K562 (cell line): ENCODE results near the gene FAM107B. TPM values are rescaled to one million over a fixed set of nuclear protein-coding genes. Genes with fewer than 3 reads are reported as not detected.

Experiments
- ATAC-seq: fragments of 200-7000 bp; cut with Tn5 transposase; 3 replicates; pipeline ENCODE4 v1.9.1; 2020; ENCODE audit warnings: moderate library complexity
- BruUV-seq: library from RNA; stranded (reverse); fragments of 400-500 nt; replicated peaks from 2 replicates; lab custom pipeline; 2021; lab: Mats Ljungman, UMichigan
- CTCF ChIA-PET: fragments of 300-600 bp; formaldehyde crosslinking; extraction: SDS; loops from one replicate; lab custom pipeline; 2021; ENCODE audit warnings: low intra/inter-chr PET ratio; lab: Yijun Ruan, JAX
- POLR2A ChIA-PET: fragments of 300-600, 350-650 bp; sonication (Branson Sonifier 250); formaldehyde crosslinking; extraction: SDS; loops from one replicate; lab custom pipeline; 2021; ENCODE audit warnings: antibody characterized with exemption, inconsistent platforms; lab: Yijun Ruan, JAX
- DNase-seq, 4 experiments: peaks; one replicate each; pipeline versions ENCODE4 v3.0.0 to v3.0.0-alpha.2; 2011 to 2018; ENCODE audit warnings: low spot score in 3 of 4, mixed read lengths in 3 of 4; ENCODE audit errors: extremely low read depth in 1 of 4
- FAIRE-seq: peaks from 2 replicates; lab custom pipeline; 2011; peaks lifted over from hg19 to GRCh38; lab: Jason Lieb, UNC
- H2AFZ ChIP-seq: 2 replicates; pipeline ENCODE4 v1.6.0; 2011; ENCODE audit warnings: low read depth, low read length, control low read depth, inconsistent platforms
- H3K27ac ChIP-seq: fragments of 200-600 bp; 3 replicates; pipeline ENCODE4 v1.8.0; 2011; ENCODE audit warnings: low read depth, mild to moderate bottlenecking, control low read depth, inconsistent platforms, low read length, moderate library complexity, mixed read lengths; ENCODE audit errors: extremely low read depth
- H3K27me3 ChIP-seq, 2 experiments: fragments of 300-600 bp in 1 of 2; 2 replicates in 1 of 2; 3 replicates in 1 of 2; pipeline versions ENCODE4 v1.6.0 to v1.8.0; 2011; ENCODE audit warnings: inconsistent platforms in 2 of 2, low read length in 2 of 2, mild to moderate bottlenecking in 1 of 2, mixed read lengths in 1 of 2, moderate library complexity in 1 of 2; ENCODE audit not compliant: control insufficient read depth in 2 of 2, insufficient read depth in 2 of 2
- H3K36me3 ChIP-seq: fragments of 300-600 bp; 3 replicates; pipeline ENCODE4 v1.8.0; 2011; ENCODE audit warnings: mild to moderate bottlenecking, low read length, inconsistent platforms; ENCODE audit not compliant: control insufficient read depth, insufficient read depth
- H3K4me1 ChIP-seq, 2 experiments: fragments of 200-600 bp in 1 of 2; replicated peaks in 1 of 2; 2 replicates in 1 of 2; 3 replicates in 1 of 2; pipeline versions ENCODE4 v1.5.1 to v1.8.0; 2011; ENCODE audit warnings: inconsistent platforms in 2 of 2, low read length in 2 of 2, mild to moderate bottlenecking in 1 of 2, mixed read lengths in 1 of 2, moderate library complexity in 1 of 2; ENCODE audit not compliant: control insufficient read depth in 2 of 2, insufficient read depth in 2 of 2
- H3K4me2 ChIP-seq: 2 replicates; pipeline ENCODE4 v1.6.1; 2011; ENCODE audit warnings: low read length, control low read depth, inconsistent platforms, mixed read lengths; ENCODE audit not compliant: insufficient read depth
- H3K4me3 ChIP-seq: fragments of 200-600 bp; sonication (generic), shearing (Covaris generic); 2 replicates; pipeline ENCODE4 v1.5.1; 2016; ENCODE audit warnings: control low read depth, inconsistent platforms
- H3K79me2 ChIP-seq: fragments of 200-600 bp; 3 replicates; pipeline ENCODE4 v1.8.0; 2011; ENCODE audit warnings: low read length, inconsistent platforms; ENCODE audit not compliant: control insufficient read depth, insufficient read depth
- H3K9ac ChIP-seq, 2 experiments: 2 replicates each; pipeline versions ENCODE4 v1.6.0 to v1.6.1; 2011; ENCODE audit warnings: low read depth in 2 of 2, low read length in 2 of 2, control low read depth in 1 of 2, inconsistent platforms in 1 of 2, mild to moderate bottlenecking in 1 of 2, mixed read lengths in 1 of 2; ENCODE audit not compliant: insufficient read depth in 1 of 2
- H3K9me1 ChIP-seq: one replicate; pipeline ENCODE4 v1.6.0; 2011; ENCODE audit warnings: inconsistent platforms, mild to moderate bottlenecking, low read length, moderate library complexity; ENCODE audit not compliant: control insufficient read depth, insufficient read depth
- H3K9me3 ChIP-seq: replicated peaks from 2 replicates; pipeline ENCODE4 v1.5.1; 2011; ENCODE audit warnings: low read depth, low read length, inconsistent platforms; ENCODE audit not compliant: control insufficient read depth, insufficient read depth
- H4K20me1 ChIP-seq: replicated peaks from 2 replicates; pipeline ENCODE4 v1.6.1; 2011; ENCODE audit warnings: low read length, inconsistent platforms, mixed read lengths; ENCODE audit not compliant: control insufficient read depth, insufficient read depth
- ATF7 ChIP-seq: fragments of 450-650 bp; IDR thresholded peaks from 2 replicates; pipeline ENCODE4 v1.7.1; 2014; ENCODE audit warnings: mild to moderate bottlenecking, moderate library complexity
- CTBP1 ChIP-seq: fragments of 450-650 bp; IDR thresholded peaks from 2 replicates; pipeline ENCODE4 v1.6.1; 2016; ENCODE audit warnings: borderline replicate concordance
- GABPB2 ChIP-seq: fragments of 250-450 bp; sonication (Bioruptor Pico); conservative IDR thresholded peaks from 2 replicates; pipeline ENCODE4 v1.5.1; 2021; ENCODE audit warnings: mild to moderate bottlenecking
- HDAC2 ChIP-seq: fragments of 450-650 bp; IDR thresholded peaks from 2 replicates; pipeline ENCODE4 v1.6.1; 2016; ENCODE audit warnings: mild to moderate bottlenecking
- HNRNPL ChIP-seq: fragments of 200-400 bp; formaldehyde crosslinking; IDR thresholded peaks from 2 replicates; pipeline ENCODE4 v1.6.1; 2017; ENCODE audit warnings: low read depth, mild to moderate bottlenecking, low read length
- PCBP1 ChIP-seq: fragments of 200-400 bp; formaldehyde crosslinking; IDR thresholded peaks from 2 replicates; pipeline ENCODE4 v1.6.1; 2018; ENCODE audit warnings: mild to moderate bottlenecking, low read depth, low read length; ENCODE audit not compliant: poor library complexity, severe bottlenecking
- PRPF4 ChIP-seq: fragments of 200-400 bp; formaldehyde crosslinking; IDR thresholded peaks from one replicate; pipeline ENCODE4 v1.6.1; 2017; ENCODE audit warnings: low read length, low read depth, mild to moderate bottlenecking; ENCODE audit not compliant: insufficient read depth, poor library complexity, severe bottlenecking
- TAF9B ChIP-seq: fragments of 450-650 bp; IDR thresholded peaks from 2 replicates; pipeline ENCODE4 v1.6.1; 2018; ENCODE audit warnings: mild to moderate bottlenecking; ENCODE audit not compliant: partially characterized antibody
- ZNF24 ChIP-seq: fragments of 450-650 bp; IDR thresholded peaks from 2 replicates; pipeline ENCODE4 v1.6.1; 2016
- ZNF384 ChIP-seq: IDR thresholded peaks from 2 replicates; pipeline ENCODE4 v1.6.1; 2012; ENCODE audit warnings: low read depth, low read length, improper control_type of control experiment
- WGBS: fragments of 100-300 bp; shearing (Covaris generic); methylation state at CpG from one replicate; pipeline ENCODE4 v1.1.6; 2016; ENCODE audit warnings: low coverage, mixed read lengths; ENCODE audit not compliant: insufficient coverage; ENCODE audit errors: missing lambda C conversion rate; 5-methylcytosine and 5-hydroxymethylcytosine counted together
- in situ Hi-C: fragments of 300-500 bp; cut with MboI; formaldehyde crosslinking; loops from 4 replicates; pipeline ENCODE4 v1.15.0; 2018; ENCODE audit warnings: inconsistent platforms, mixed read lengths
- intact Hi-C: fragments of 100-400 bp; cut with micrococcal nuclease; formaldehyde crosslinking; loops from 2 replicates; pipeline ENCODE4 v1.14.2; 2022
- polyA plus RNA-seq, 8 experiments: library from polyadenylated mRNA; depleted of rRNA in 4 of 8; stranded (reverse) in 5 of 8; unstranded in 3 of 8; fragments of >200 nt; fragmentation: Nextera tagmentation in 2 of 8; fragmentation: Illumina TruSeq in 1 of 8; extraction: Ambion mirVana in 2 of 8; extraction: Trizol in 1 of 8; gene quantifications; 2 replicates each; pipeline versions ENCODE4 v1.2.1 to v1.2.3, GENCODE V29; 2011 to 2014; ENCODE audit warnings: inconsistent platforms in 1 of 8, missing spikeins in 1 of 8
- total RNA-seq, 7 experiments: library from RNA; depleted of rRNA in 6 of 7; stranded (reverse); fragments of >200 nt in 6 of 7; fragmentation: Illumina TruSeq in 2 of 7; extraction: Trizol in 2 of 7; gene quantifications; 2 replicates each; pipeline versions ENCODE4 v1.2.1 to v1.2.3, GENCODE V29; 2011 to 2021; ENCODE audit warnings: low replicate concordance in 1 of 7
- TF ChIP-seq, protein P1 (sequence below): fragments of 250-450 bp; sonication (Bioruptor Pico); IDR thresholded peaks from 2 replicates; pipeline ENCODE4 v1.8.0; 2021; ENCODE audit warnings: borderline replicate concordance, mild to moderate bottlenecking, moderate library complexity; ENCODE audit not compliant: poor library complexity, severe bottlenecking
- TF ChIP-seq, protein P2 (sequence below): fragments of 450-650 bp; formaldehyde crosslinking; IDR thresholded peaks from 2 replicates; pipeline ENCODE4 v1.4.0; 2020; ENCODE audit warnings: mild to moderate bottlenecking, moderate library complexity
- TF ChIP-seq, protein P3 (sequence below): fragments of 450-650 bp; IDR thresholded peaks from 2 replicates; pipeline ENCODE4 v1.7.1; 2018; ENCODE audit warnings: mild to moderate bottlenecking, low read depth; ENCODE audit not compliant: partially characterized antibody
- TF ChIP-seq, protein P4 (sequence below): fragments of 250-450 bp; sonication (Bioruptor Pico); IDR thresholded peaks from 2 replicates; pipeline ENCODE4 v1.5.0; 2020; ENCODE audit warnings: mild to moderate bottlenecking, borderline replicate concordance
- TF ChIP-seq, protein P5 (sequence below): fragments of 450-650 bp; conservative IDR thresholded peaks from 2 replicates; pipeline ENCODE4 v1.6.1; 2016; ENCODE audit warnings: missing genetic modification characterization, low read depth, mild to moderate bottlenecking, missing compliant biosample characterization, moderate library complexity

The FAM107B gene
- total and polyA plus RNA-seq, 9 of the 15 experiments (the other 6 are each of a cell fraction or from before 2014, with no cell fraction given): 0.40 to 2.8 (median 1.4) TPM

DNA sequence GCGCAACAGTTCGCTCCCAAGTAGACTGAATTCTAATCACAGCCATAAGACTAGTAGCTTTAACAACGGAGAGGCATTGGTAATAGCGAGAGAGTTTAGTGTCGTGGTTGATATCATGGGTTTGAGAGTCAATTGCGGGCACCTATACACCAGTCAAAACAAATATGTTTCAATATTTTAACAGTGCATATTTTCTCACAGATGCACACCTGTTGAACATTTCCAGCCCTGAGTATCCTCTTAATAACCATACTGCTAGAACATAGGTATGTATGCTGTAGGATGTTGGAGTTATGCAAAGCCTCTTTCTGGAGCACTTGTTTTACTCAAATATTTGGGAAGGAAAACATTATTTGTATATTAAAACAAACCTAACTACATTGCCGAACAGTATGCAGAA lies 92.9 kb downstream of the FAM107B start:
- H3K27me3 ChIP-seq: peaks cover 2 to 18% of the 10 kb centered on the region in 2 experiments; a peak in 3 of 5 replicates
- H3K4me1 ChIP-seq: no peaks in the 10 kb centered on the region
- no peaks in the 10 kb centered on the region for H4K20me1 ChIP-seq
- no peaks in the 10 kb centered on the region for H3K9me1 ChIP-seq
- no peaks in the 10 kb centered on the region for H3K9me3 ChIP-seq
- POLR2A ChIA-PET: interaction anchor here (0.6 to 0.7 kb wide), 2 partner anchors 26 to 49 kb away, joined by 3 read pairs; no protein-coding TSS in a partner anchor
- CTCF ChIA-PET: no interaction called here
- DNase-seq: no peak
- in situ Hi-C loops: no loop called here
- H2AFZ ChIP-seq: no peak overlapping the region
- no peak for FAIRE-seq
- H3K36me3 ChIP-seq: no peaks in the 10 kb centered on the region
- H3K27ac ChIP-seq: no peak overlapping the region
- 3% methylated on average over 7 of the region's 7 CpGs for WGBS
- H3K4me3 ChIP-seq: no peak overlapping the region
- H3K79me2 ChIP-seq: no peaks in the 10 kb centered on the region
- H3K4me2 ChIP-seq: no peak overlapping the region
- no peak overlapping the region for H3K9ac ChIP-seq
- ATAC-seq: no peak
- TF ChIP-seq PCBP1 (no peak), ATF7 (no peak), TAF9B (no peak), ZNF24 (no peak), GABPB2 (CRISPR knock-in tag) (no peak), CTBP1 (no peak), ZNF384 (no peak), HDAC2 (no peak), HNRNPL (no peak), PRPF4 (no peak)
- TF ChIP-seq, protein P1, sequence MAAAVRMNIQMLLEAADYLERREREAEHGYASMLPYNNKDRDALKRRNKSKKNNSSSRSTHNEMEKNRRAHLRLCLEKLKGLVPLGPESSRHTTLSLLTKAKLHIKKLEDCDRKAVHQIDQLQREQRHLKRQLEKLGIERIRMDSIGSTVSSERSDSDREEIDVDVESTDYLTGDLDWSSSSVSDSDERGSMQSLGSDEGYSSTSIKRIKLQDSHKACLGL (CRISPR knock-in tag): no peak
- TF ChIP-seq, protein P2, sequence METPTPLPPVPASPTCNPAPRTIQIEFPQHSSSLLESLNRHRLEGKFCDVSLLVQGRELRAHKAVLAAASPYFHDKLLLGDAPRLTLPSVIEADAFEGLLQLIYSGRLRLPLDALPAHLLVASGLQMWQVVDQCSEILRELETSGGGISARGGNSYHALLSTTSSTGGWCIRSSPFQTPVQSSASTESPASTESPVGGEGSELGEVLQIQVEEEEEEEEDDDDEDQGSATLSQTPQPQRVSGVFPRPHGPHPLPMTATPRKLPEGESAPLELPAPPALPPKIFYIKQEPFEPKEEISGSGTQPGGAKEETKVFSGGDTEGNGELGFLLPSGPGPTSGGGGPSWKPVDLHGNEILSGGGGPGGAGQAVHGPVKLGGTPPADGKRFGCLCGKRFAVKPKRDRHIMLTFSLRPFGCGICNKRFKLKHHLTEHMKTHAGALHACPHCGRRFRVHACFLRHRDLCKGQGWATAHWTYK (CRISPR knock-in tag): no peak
- TF ChIP-seq, protein P3, sequence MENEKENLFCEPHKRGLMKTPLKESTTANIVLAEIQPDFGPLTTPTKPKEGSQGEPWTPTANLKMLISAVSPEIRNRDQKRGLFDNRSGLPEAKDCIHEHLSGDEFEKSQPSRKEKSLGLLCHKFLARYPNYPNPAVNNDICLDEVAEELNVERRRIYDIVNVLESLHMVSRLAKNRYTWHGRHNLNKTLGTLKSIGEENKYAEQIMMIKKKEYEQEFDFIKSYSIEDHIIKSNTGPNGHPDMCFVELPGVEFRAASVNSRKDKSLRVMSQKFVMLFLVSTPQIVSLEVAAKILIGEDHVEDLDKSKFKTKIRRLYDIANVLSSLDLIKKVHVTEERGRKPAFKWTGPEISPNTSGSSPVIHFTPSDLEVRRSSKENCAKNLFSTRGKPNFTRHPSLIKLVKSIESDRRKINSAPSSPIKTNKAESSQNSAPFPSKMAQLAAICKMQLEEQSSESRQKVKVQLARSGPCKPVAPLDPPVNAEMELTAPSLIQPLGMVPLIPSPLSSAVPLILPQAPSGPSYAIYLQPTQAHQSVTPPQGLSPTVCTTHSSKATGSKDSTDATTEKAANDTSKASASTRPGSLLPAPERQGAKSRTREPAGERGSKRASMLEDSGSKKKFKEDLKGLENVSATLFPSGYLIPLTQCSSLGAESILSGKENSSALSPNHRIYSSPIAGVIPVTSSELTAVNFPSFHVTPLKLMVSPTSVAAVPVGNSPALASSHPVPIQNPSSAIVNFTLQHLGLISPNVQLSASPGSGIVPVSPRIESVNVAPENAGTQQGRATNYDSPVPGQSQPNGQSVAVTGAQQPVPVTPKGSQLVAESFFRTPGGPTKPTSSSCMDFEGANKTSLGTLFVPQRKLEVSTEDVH: no peak
- TF ChIP-seq, protein P4, sequence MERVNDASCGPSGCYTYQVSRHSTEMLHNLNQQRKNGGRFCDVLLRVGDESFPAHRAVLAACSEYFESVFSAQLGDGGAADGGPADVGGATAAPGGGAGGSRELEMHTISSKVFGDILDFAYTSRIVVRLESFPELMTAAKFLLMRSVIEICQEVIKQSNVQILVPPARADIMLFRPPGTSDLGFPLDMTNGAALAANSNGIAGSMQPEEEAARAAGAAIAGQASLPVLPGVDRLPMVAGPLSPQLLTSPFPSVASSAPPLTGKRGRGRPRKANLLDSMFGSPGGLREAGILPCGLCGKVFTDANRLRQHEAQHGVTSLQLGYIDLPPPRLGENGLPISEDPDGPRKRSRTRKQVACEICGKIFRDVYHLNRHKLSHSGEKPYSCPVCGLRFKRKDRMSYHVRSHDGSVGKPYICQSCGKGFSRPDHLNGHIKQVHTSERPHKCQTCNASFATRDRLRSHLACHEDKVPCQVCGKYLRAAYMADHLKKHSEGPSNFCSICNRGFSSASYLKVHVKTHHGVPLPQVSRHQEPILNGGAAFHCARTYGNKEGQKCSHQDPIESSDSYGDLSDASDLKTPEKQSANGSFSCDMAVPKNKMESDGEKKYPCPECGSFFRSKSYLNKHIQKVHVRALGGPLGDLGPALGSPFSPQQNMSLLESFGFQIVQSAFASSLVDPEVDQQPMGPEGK (CRISPR knock-in tag): no peak
- TF ChIP-seq, protein P5, sequence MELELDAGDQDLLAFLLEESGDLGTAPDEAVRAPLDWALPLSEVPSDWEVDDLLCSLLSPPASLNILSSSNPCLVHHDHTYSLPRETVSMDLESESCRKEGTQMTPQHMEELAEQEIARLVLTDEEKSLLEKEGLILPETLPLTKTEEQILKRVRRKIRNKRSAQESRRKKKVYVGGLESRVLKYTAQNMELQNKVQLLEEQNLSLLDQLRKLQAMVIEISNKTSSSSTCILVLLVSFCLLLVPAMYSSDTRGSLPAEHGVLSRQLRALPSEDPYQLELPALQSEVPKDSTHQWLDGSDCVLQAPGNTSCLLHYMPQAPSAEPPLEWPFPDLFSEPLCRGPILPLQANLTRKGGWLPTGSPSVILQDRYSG (tag): no peak
- TF ChIP-seq, all 486 proteins: peak for 0
- no TSS peak for BruUV-seq
- intact Hi-C loops: no loop called here
